Measurements from ENCODE around the gene IER5L.

IER5L gene

GRCh38 chr9:129160712-129161533 is 17.1 kb downstream of the IER5L start:
- DNase-seq, result no peak

- DNase-seq, result no peak
These were observed 21.9 kb downstream of the IER5L start for GRCh38 chr9:129156163-129156562.

GRCh38 chr9:129154866-129155477 is 23.1 kb downstream of the IER5L start:
- no peak for DNase-seq

- DNase-seq, result no peak
These were observed 26.6 kb downstream of the IER5L start for GRCh38 chr9:129151469-129151868.

- no peak for DNase-seq
These were observed 27.3 kb downstream of the IER5L start for GRCh38 chr9:129150672-129151211.

- no peak for DNase-seq
These were observed 27.9 kb downstream of the IER5L start for GRCh38 chr9:129150122-129150521.

GRCh38 chr9:129149442-129149841 is 28.6 kb downstream of the IER5L start:
- DNase-seq, result no peak

GRCh38 chr9:129148463-129149204 is 29.4 kb downstream of the IER5L start:
- no peak for DNase-seq

- DNase-seq, result no peak
These were observed 31.6 kb downstream of the IER5L start for GRCh38 chr9:129146441-129146941.

GRCh38 chr9:129145841-129146292 is 32.2 kb downstream of the IER5L start:
- DNase-seq, result no peak

GRCh38 chr9:129145316-129145715 is 32.7 kb downstream of the IER5L start:
- DNase-seq, result no peak

GRCh38 chr9:129143031-129143927 is 34.8 kb downstream of the IER5L start:
- peak; percentile 24 for DNase-seq

GRCh38 chr9:129142138-129142935 is 35.7 kb downstream of the IER5L start:
- no peak for DNase-seq

GRCh38 chr9:129141066-129142041 is 36.7 kb downstream of the IER5L start:
- no peak for DNase-seq

GRCh38 chr9:129140397-129141065 is 37.5 kb downstream of the IER5L start:
- DNase-seq, result no peak

- peak; percentile 27 for DNase-seq
These were observed 38.1 kb downstream of the IER5L start for GRCh38 chr9:129139993-129140396.

- no peak for DNase-seq
These were observed 38.6 kb downstream of the IER5L start for GRCh38 chr9:129139233-129139992.

- no peak for DNase-seq
These were observed 39.4 kb downstream of the IER5L start for GRCh38 chr9:129138476-129139232.
